Stimulated activated naive CD8-positive, alpha-beta T cell treated with anti-CD3 and anti-CD28 coated beads, Interleukin-15, amount 100 ng/mL, for 72 hours (primary cell): ENCODE data around the gene ACSM2A.
"Not testable (repeated sequence)": the region's sequence is repeated elsewhere in the genome, so short reads cannot be mapped to it uniquely, and the experiment has no call there.

Source experiments
- ATAC-seq: fragments of 150-1000 bp; cut with Tn5 transposase; 2 replicates; pipeline ENCODE4 v1.10.0; 2021; ENCODE audit warnings: mild to moderate bottlenecking, moderate library complexity
- DNase-seq, 2 donors: peaks; one replicate each; pipeline ENCODE4 v3.0.0; 2021 to 2022
- H3K27ac Mint-ChIP-seq, 2 donors: one replicate each; pipeline ENCODE4 v1.8.0; 2022; ENCODE audit warnings: mild to moderate bottlenecking in 2 of 2, mixed read lengths in 2 of 2, moderate library complexity in 2 of 2
- H3K27me3 Mint-ChIP-seq: one replicate; pipeline ENCODE4 v1.8.0; 2022; ENCODE audit warnings: mixed read lengths
- H3K4me1 Mint-ChIP-seq: one replicate; pipeline ENCODE4 v1.8.0; 2022; ENCODE audit warnings: mild to moderate bottlenecking, mixed read lengths
- H3K4me3 Mint-ChIP-seq, 2 donors: one replicate each; pipeline ENCODE4 v1.8.0; 2022; ENCODE audit warnings: mild to moderate bottlenecking in 2 of 2, mixed read lengths in 2 of 2, moderate library complexity in 1 of 2
- H3K9me3 Mint-ChIP-seq, 2 donors: one replicate each; pipeline ENCODE4 v1.8.0; 2022; ENCODE audit warnings: mixed read lengths in 2 of 2

The ACSM2A gene

GRCh38 chr16:20451364-20451763, at the start of gene ACSM2A:
Gene ACSM2A, plus strand, starts transcription at chr16:20451521. Its CDS starts 8,594 bp downstream, at chr16:20460115.
- not testable (repeated sequence) for ATAC-seq, H3K27ac Mint-ChIP-seq, H3K4me3 Mint-ChIP-seq, H3K27me3 Mint-ChIP-seq, H3K9me3 Mint-ChIP-seq, H3K4me1 Mint-ChIP-seq, DNase-seq

GRCh38 chr16:20402651-20403050, 48.7 kb upstream of the ACSM2A start:
- ATAC-seq, result no peak
- Mint-ChIP-seq H3K27ac (peak overlapping the region in 1 of 2 donors; percentile 54), H3K27me3 (no peaks in the 10 kb centered on the region), H3K9me3 (no peaks in the 10 kb centered on the region), H3K4me1 (no peaks in the 10 kb centered on the region), H3K4me3 (no peak overlapping the region)
- DNase-seq, result no peak

GRCh38 chr16:20404637-20405036, 46.7 kb upstream of the ACSM2A start, which contains the start of gene PDILT:
Gene PDILT, minus strand, starts transcription at chr16:20404737. Its CDS starts 5,437 bp downstream, at chr16:20399300.
- Mint-ChIP-seq H3K4me1 (no peaks in the 10 kb centered on the region), H3K27me3 (no peaks in the 10 kb centered on the region), H3K27ac (peak within 1 kb of the TSS; percentile 64 to 87), H3K9me3 (no peaks in the 10 kb centered on the region), H3K4me3 (no peak within 1 kb of the TSS)
- ATAC-seq, result no peak
- DNase-seq, result no peak

GRCh38 chr16:20409398-20410120, 41.8 kb upstream of the ACSM2A start, which contains the start of gene ACSM5:
Gene ACSM5, plus strand, starts transcription at chr16:20409534. Its CDS starts 1,951 bp downstream, at chr16:20411485.
- ATAC-seq, result no peak
- Mint-ChIP-seq H3K27me3 (peaks cover 5% of the 10 kb centered on the region), H3K4me3 (no peak within 1 kb of the TSS), H3K27ac (no peak within 1 kb of the TSS), H3K4me1 (no peaks in the 10 kb centered on the region), H3K9me3 (no peaks in the 10 kb centered on the region)
- DNase-seq, result no peak

- no peaks in the 10 kb centered on the region for H3K9me3 Mint-ChIP-seq
- no peaks in the 10 kb centered on the region for H3K4me1 Mint-ChIP-seq
- no peak for ATAC-seq
- no peak for DNase-seq
- no peak overlapping the region for H3K4me3 Mint-ChIP-seq
- peaks cover 12% of the 10 kb centered on the region for H3K27me3 Mint-ChIP-seq
- no peak overlapping the region for H3K27ac Mint-ChIP-seq
Observed at GRCh38 chr16:20410121-20410723, 41.1 kb upstream of the ACSM2A start.

GRCh38 chr16:20411055-20411454, 40.3 kb upstream of the ACSM2A start:
- Mint-ChIP-seq H3K4me1 (no peaks in the 10 kb centered on the region), H3K27me3 (peaks cover 16% of the 10 kb centered on the region), H3K4me3 (no peak overlapping the region), H3K9me3 (no peaks in the 10 kb centered on the region), H3K27ac (no peak overlapping the region)
- no peak for ATAC-seq
- no peak for DNase-seq

GRCh38 chr16:20415541-20415940, 35.8 kb upstream of the ACSM2A start:
- DNase-seq (no peak), ATAC-seq (no peak)
- Mint-ChIP-seq H3K4me3 (no peak overlapping the region), H3K27ac (no peak overlapping the region), H3K9me3 (no peaks in the 10 kb centered on the region), H3K27me3 (peaks cover 28% of the 10 kb centered on the region), H3K4me1 (no peaks in the 10 kb centered on the region)

- not testable (repeated sequence) for H3K27ac Mint-ChIP-seq, ATAC-seq, H3K4me3 Mint-ChIP-seq, H3K9me3 Mint-ChIP-seq, DNase-seq, H3K4me1 Mint-ChIP-seq
- H3K27me3 Mint-ChIP-seq, result peaks cover 33% of the 10 kb centered on the region
Observed at GRCh38 chr16:20419093-20419492, 32.2 kb upstream of the ACSM2A start.

GRCh38 chr16:20421748-20422147, 29.6 kb upstream of the ACSM2A start:
- not testable (repeated sequence) for H3K27ac Mint-ChIP-seq, H3K4me3 Mint-ChIP-seq, DNase-seq, ATAC-seq, H3K4me1 Mint-ChIP-seq, H3K9me3 Mint-ChIP-seq
- peaks cover 19% of the 10 kb centered on the region for H3K27me3 Mint-ChIP-seq

- ATAC-seq, H3K27me3 Mint-ChIP-seq, H3K9me3 Mint-ChIP-seq, H3K4me3 Mint-ChIP-seq, H3K27ac Mint-ChIP-seq, DNase-seq, H3K4me1 Mint-ChIP-seq: not testable (repeated sequence)
Observed at GRCh38 chr16:20423772-20424128, 27.6 kb upstream of the ACSM2A start.

GRCh38 chr16:20424129-20424866, 27.0 kb upstream of the ACSM2A start:
- H3K4me3 Mint-ChIP-seq, result no peak overlapping the region
- H3K27ac Mint-ChIP-seq, result no peak overlapping the region
- no peaks in the 10 kb centered on the region for H3K4me1 Mint-ChIP-seq
- ATAC-seq, result no peak
- H3K27me3 Mint-ChIP-seq, result peaks cover 7% of the 10 kb centered on the region
- no peak for DNase-seq
- peaks cover 0 to 4% of the 10 kb centered on the region in 2 donors for H3K9me3 Mint-ChIP-seq

- H3K27ac Mint-ChIP-seq, H3K9me3 Mint-ChIP-seq, H3K4me3 Mint-ChIP-seq: not testable (repeated sequence)
Observed at GRCh38 chr16:20427401-20427797, 23.9 kb upstream of the ACSM2A start.

GRCh38 chr16:20429499-20429898, 21.8 kb upstream of the ACSM2A start:
- H3K27me3 Mint-ChIP-seq, ATAC-seq: not testable (repeated sequence)

More at GRCh38 chr16:20427401-20427797, 23.9 kb upstream of the ACSM2A start:
- DNase-seq, ATAC-seq, H3K27me3 Mint-ChIP-seq, H3K4me1 Mint-ChIP-seq: not testable (repeated sequence)

GRCh38 chr16:20430480-20430879, 20.8 kb upstream of the ACSM2A start:
- H3K27ac Mint-ChIP-seq, result peak overlapping the region in 1 of 2 donors; percentile 71
- H3K9me3 Mint-ChIP-seq, H3K4me3 Mint-ChIP-seq, H3K4me1 Mint-ChIP-seq, H3K27me3 Mint-ChIP-seq, ATAC-seq, DNase-seq: not testable (repeated sequence)

More at GRCh38 chr16:20429499-20429898, 21.8 kb upstream of the ACSM2A start:
- H3K9me3 Mint-ChIP-seq, H3K4me1 Mint-ChIP-seq, DNase-seq, H3K4me3 Mint-ChIP-seq, H3K27ac Mint-ChIP-seq: not testable (repeated sequence)

- Mint-ChIP-seq H3K4me3 (no peak overlapping the region), H3K4me1 (no peaks in the 10 kb centered on the region), H3K9me3 (peaks cover 0 to 4% of the 10 kb centered on the region in 2 donors), H3K27me3 (no peaks in the 10 kb centered on the region), H3K27ac (no peak overlapping the region)
- DNase-seq (no peak), ATAC-seq (no peak)
Observed at GRCh38 chr16:20430948-20431347, 20.4 kb upstream of the ACSM2A start.

- H3K4me3 Mint-ChIP-seq, ATAC-seq, H3K27me3 Mint-ChIP-seq, DNase-seq, H3K9me3 Mint-ChIP-seq, H3K4me1 Mint-ChIP-seq, H3K27ac Mint-ChIP-seq: not testable (repeated sequence)
Observed at GRCh38 chr16:20438950-20439349, 12.4 kb upstream of the ACSM2A start.
